ENCODE measurements around the gene RELL1.

Gene RELL1

GRCh38 chr4:37644962-37645361 lies 41.2 kb downstream of the RELL1 start:
- no peak overlapping the region for H3K4me3 ChIP-seq (replicated peaks in 1 of 2; ENCODE audit: low read depth in 2 of 2, low read length in 2 of 2)
- DNase-seq (ENCODE audit: low read depth in 2 of 2), result peak; percentile 67 to 93
- TF ChIP-seq CTCF (IDR thresholded peaks at IDR 0.05; ENCODE audit: low read depth, low read length), result no peak

- H3K4me3 ChIP-seq (replicated peaks in 1 of 2; ENCODE audit: low read depth in 2 of 2, low read length in 2 of 2), result no peak overlapping the region
- no peak for TF ChIP-seq CTCF (IDR thresholded peaks at IDR 0.05; ENCODE audit: low read depth, low read length)
- no peak for DNase-seq (ENCODE audit: low read depth in 2 of 2)
These were observed 44.0 kb downstream of the RELL1 start for GRCh38 chr4:37641886-37642849.

GRCh38 chr4:37641352-37641751 lies 44.8 kb downstream of the RELL1 start:
- H3K4me3 ChIP-seq (replicated peaks in 1 of 2; ENCODE audit: low read depth in 2 of 2, low read length in 2 of 2), result no peak overlapping the region
- no peak for TF ChIP-seq CTCF (IDR thresholded peaks at IDR 0.05; ENCODE audit: low read depth, low read length)
- no peak for DNase-seq (ENCODE audit: low read depth in 2 of 2)

GRCh38 chr4:37639551-37640285 lies 46.5 kb downstream of the RELL1 start:
- DNase-seq (ENCODE audit: low read depth in 2 of 2), result peak; percentile 13 to 56
- TF ChIP-seq CTCF (IDR thresholded peaks at IDR 0.05; ENCODE audit: low read depth, low read length), result no peak
- H3K4me3 ChIP-seq (replicated peaks in 1 of 2; ENCODE audit: low read depth in 2 of 2, low read length in 2 of 2), result no peak overlapping the region

- TF ChIP-seq CTCF (IDR thresholded peaks at IDR 0.05; ENCODE audit: low read depth, low read length), result no peak
- no peak overlapping the region for H3K4me3 ChIP-seq (replicated peaks in 1 of 2; ENCODE audit: low read depth in 2 of 2, low read length in 2 of 2)
- DNase-seq (ENCODE audit: low read depth in 2 of 2), result peak in 1 of 2 donors; percentile 21
These were observed 51.0 kb downstream of the RELL1 start for GRCh38 chr4:37635155-37635554.

GRCh38 chr4:37634180-37634579 lies 52.0 kb downstream of the RELL1 start:
- no peak for TF ChIP-seq CTCF (IDR thresholded peaks at IDR 0.05; ENCODE audit: low read depth, low read length)
- no peak overlapping the region for H3K4me3 ChIP-seq (replicated peaks in 1 of 2; ENCODE audit: low read depth in 2 of 2, low read length in 2 of 2)
- DNase-seq (ENCODE audit: low read depth in 2 of 2), result no peak

Data from cardiac fibroblast (primary cell).